ENCODE data around the gene TMX2.
"Not testable (repeated sequence)": the region's sequence is repeated elsewhere in the genome, so short reads cannot be mapped to it uniquely, and the experiment has no call there.

TMX2 gene

DNA sequence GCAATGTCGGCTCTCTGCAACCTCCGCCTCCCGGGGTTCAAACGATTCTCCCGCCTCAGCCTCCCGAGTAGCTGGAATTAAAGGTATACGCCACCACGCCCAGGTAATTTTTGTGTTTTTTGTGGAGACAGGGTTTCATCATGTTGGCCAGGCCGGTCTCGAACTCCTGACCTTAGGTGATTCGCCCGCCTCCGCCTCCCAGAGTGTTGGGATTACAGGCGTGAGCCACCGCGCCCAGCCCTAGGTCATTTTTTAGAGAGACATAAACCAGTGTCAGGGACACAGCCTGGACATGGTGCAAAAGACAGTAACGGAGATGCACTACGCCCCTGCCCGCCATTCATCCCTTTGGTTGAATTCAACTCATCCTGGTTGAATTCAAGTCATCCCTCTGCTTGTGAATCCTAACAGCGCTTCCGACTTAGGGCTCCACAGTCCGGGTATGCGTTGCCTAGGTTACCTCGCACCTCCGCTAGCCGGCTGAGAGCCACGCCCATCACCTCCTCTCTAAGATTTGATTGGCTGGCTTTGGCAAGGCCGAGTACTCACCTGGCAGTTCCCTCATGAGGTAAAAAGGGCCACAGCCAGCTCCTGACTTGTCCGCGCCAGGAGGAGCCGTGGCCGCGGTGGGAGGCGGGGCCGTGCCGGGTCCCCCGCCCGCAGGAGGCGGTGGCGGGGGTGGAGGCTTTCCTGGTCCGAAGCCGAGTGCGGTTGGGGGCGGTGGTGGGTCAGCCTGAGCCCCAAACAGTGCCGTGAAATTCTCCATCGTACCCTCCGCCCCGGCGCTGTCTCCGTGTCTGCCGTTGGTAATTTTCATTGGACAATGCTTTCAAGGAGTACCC lies 758 bp upstream of the TMX2 start, which contains the start of gene MED19:
Gene MED19, minus strand, starts transcription at position 802 of the 842 bp plus-strand sequence. Its CDS starts 36 bp downstream, at position 766.
- in situ Hi-C loops (cut with MboI; ENCODE audit: low sequenced_read_pairs, unreplicated experiment): no loop called here
- TF ChIP-seq, protein P1, sequence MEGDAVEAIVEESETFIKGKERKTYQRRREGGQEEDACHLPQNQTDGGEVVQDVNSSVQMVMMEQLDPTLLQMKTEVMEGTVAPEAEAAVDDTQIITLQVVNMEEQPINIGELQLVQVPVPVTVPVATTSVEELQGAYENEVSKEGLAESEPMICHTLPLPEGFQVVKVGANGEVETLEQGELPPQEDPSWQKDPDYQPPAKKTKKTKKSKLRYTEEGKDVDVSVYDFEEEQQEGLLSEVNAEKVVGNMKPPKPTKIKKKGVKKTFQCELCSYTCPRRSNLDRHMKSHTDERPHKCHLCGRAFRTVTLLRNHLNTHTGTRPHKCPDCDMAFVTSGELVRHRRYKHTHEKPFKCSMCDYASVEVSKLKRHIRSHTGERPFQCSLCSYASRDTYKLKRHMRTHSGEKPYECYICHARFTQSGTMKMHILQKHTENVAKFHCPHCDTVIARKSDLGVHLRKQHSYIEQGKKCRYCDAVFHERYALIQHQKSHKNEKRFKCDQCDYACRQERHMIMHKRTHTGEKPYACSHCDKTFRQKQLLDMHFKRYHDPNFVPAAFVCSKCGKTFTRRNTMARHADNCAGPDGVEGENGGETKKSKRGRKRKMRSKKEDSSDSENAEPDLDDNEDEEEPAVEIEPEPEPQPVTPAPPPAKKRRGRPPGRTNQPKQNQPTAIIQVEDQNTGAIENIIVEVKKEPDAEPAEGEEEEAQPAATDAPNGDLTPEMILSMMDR (IDR thresholded peaks at IDR 0.05; ENCODE audit: borderline replicate concordance, control extremely low read depth, extremely low read depth, insufficient read depth, missing control alignments): no peak
- peak; percentile 83 for DNase-seq (ENCODE audit: low spot score)

- in situ Hi-C loops (cut with MboI; ENCODE audit: low sequenced_read_pairs, unreplicated experiment): no loop called here
- TF ChIP-seq, protein P1 (IDR thresholded peaks at IDR 0.05; ENCODE audit: borderline replicate concordance, control extremely low read depth, extremely low read depth, insufficient read depth, missing control alignments): no peak
- no peak for DNase-seq (ENCODE audit: low spot score)
Measured at GRCh38 chr11:57713835-57714234, 1.4 kb downstream of the TMX2 start.

GRCh38 chr11:57716726-57717125 lies 4.3 kb downstream of the TMX2 start:
- in situ Hi-C loops (cut with MboI; ENCODE audit: low sequenced_read_pairs, unreplicated experiment); DNase-seq (ENCODE audit: low spot score): not testable (repeated sequence)

GRCh38 chr11:57727185-57727584 lies 14.8 kb downstream of the TMX2 start:
- in situ Hi-C loops (cut with MboI; ENCODE audit: low sequenced_read_pairs, unreplicated experiment): no loop called here
- DNase-seq (ENCODE audit: low spot score): no peak
- TF ChIP-seq, protein P1 (IDR thresholded peaks at IDR 0.05; ENCODE audit: borderline replicate concordance, control extremely low read depth, extremely low read depth, insufficient read depth, missing control alignments): no peak

DNA sequence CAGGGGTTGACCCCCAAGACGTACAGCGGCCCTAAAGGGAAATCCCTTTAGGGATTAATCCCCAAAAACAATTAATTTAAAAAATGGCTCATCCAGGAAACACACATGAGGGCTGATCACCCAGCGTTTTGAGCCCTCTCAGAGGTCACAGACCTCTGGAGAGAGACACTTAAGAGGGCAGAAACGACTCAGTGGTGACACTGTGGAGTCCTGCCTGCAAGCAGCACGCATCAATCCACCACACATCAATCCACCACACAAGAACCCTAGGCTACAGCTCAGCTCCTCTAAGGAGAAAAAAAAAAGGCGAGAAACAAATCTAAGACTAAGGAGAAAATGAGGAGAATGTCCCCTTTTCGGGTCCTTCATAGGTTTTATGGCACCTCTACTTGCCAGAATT lies 16.4 kb downstream of the TMX2 start:
- in situ Hi-C loops (cut with MboI; ENCODE audit: low sequenced_read_pairs, unreplicated experiment): no loop called here
- TF ChIP-seq, protein P1 (IDR thresholded peaks at IDR 0.05; ENCODE audit: borderline replicate concordance, control extremely low read depth, extremely low read depth, insufficient read depth, missing control alignments): no peak
- DNase-seq (ENCODE audit: low spot score): no peak

DNA sequence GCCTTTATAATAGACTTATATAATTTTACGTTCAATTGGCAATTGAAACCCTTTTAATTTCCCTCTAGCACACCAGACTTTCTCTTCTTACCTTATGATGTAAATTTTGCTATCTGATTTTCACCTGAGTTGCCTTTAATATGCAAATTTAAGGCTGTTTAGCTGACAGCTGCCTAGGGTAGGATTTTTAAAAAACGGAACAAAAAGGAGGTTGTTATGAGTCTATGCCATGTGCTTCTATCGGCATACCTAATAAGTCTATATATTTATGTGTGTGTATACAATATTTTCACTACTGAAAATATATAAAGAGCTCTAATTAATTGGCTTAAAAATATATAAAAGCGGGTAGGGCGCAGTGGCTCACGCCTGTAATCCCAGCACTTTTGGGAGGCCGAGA lies 17.1 kb downstream of the TMX2 start:
- DNase-seq (ENCODE audit: low spot score): no peak
- in situ Hi-C loops (cut with MboI; ENCODE audit: low sequenced_read_pairs, unreplicated experiment): no loop called here
- TF ChIP-seq, protein P1 (IDR thresholded peaks at IDR 0.05; ENCODE audit: borderline replicate concordance, control extremely low read depth, extremely low read depth, insufficient read depth, missing control alignments): no peak

- TF ChIP-seq, protein P1 (IDR thresholded peaks at IDR 0.05; ENCODE audit: borderline replicate concordance, control extremely low read depth, extremely low read depth, insufficient read depth, missing control alignments): no peak
- in situ Hi-C loops (cut with MboI; ENCODE audit: low sequenced_read_pairs, unreplicated experiment): no loop called here
- DNase-seq (ENCODE audit: low spot score): no peak
Measured at GRCh38 chr11:57732661-57733060, 20.3 kb downstream of the TMX2 start.
